ENCODE data around the gene DUSP3. TPM values are rescaled to one million over a fixed set of nuclear protein-coding genes. Genes with fewer than 3 reads are reported as not detected.

Gene DUSP3
- total RNA-seq, 1 experiment from 2014 or later, result 35.5 TPM

GRCh38 chr17:43769426-43769825, 9.4 kb downstream of the DUSP3 start:
- DNase-seq (ENCODE audit: low read depth), result no peak

- no peak for DNase-seq (ENCODE audit: low read depth)
Observed at GRCh38 chr17:43768943-43769342, 9.8 kb downstream of the DUSP3 start.

- no peak for DNase-seq (ENCODE audit: low read depth)
Observed at GRCh38 chr17:43768382-43768781, 10.4 kb downstream of the DUSP3 start.

- no peak for DNase-seq (ENCODE audit: low read depth)
Observed at GRCh38 chr17:43767713-43768059, 11.1 kb downstream of the DUSP3 start.

GRCh38 chr17:43767053-43767712, 11.6 kb downstream of the DUSP3 start:
- no peak for DNase-seq (ENCODE audit: low read depth)

GRCh38 chr17:43766413-43767052, 12.2 kb downstream of the DUSP3 start:
- peak; percentile 24 for DNase-seq (ENCODE audit: low read depth)

GRCh38 chr17:43760254-43760852, 18.4 kb downstream of the DUSP3 start:
- peak; percentile 85 for DNase-seq (ENCODE audit: low read depth)

GRCh38 chr17:43759836-43760235, 18.9 kb downstream of the DUSP3 start:
- no peak for DNase-seq (ENCODE audit: low read depth)

GRCh38 chr17:43758497-43759174, 20.1 kb downstream of the DUSP3 start, which contains the start of gene SOST:
Gene SOST, minus strand, starts transcription at chr17:43758791. Its CDS starts 50 bp downstream, at chr17:43758741.
- DNase-seq (ENCODE audit: low read depth), result no peak

GRCh38 chr17:43758086-43758485, 20.7 kb downstream of the DUSP3 start:
- no peak for DNase-seq (ENCODE audit: low read depth)

GRCh38 chr17:43757171-43757660, 21.6 kb downstream of the DUSP3 start:
- no peak for DNase-seq (ENCODE audit: low read depth)

- no peak for DNase-seq (ENCODE audit: low read depth)
Observed at GRCh38 chr17:43756201-43756600, 22.6 kb downstream of the DUSP3 start.

GRCh38 chr17:43755389-43755875, 23.3 kb downstream of the DUSP3 start:
- no peak for DNase-seq (ENCODE audit: low read depth)

- no peak for DNase-seq (ENCODE audit: low read depth)
Observed at GRCh38 chr17:43754947-43755346, 23.8 kb downstream of the DUSP3 start.

GRCh38 chr17:43753493-43754129, 25.2 kb downstream of the DUSP3 start:
- DNase-seq (ENCODE audit: low read depth), result peak; percentile 86

- no peak for DNase-seq (ENCODE audit: low read depth)
Observed at GRCh38 chr17:43750153-43750552, 28.6 kb downstream of the DUSP3 start.

GRCh38 chr17:43745541-43745940, 33.2 kb downstream of the DUSP3 start:
- no peak for DNase-seq (ENCODE audit: low read depth)

GRCh38 chr17:43741636-43742035, 37.1 kb downstream of the DUSP3 start:
- no peak for DNase-seq (ENCODE audit: low read depth)

GRCh38 chr17:43740541-43740940, 38.2 kb downstream of the DUSP3 start:
- peak; percentile 74 for DNase-seq (ENCODE audit: low read depth)

- DNase-seq (ENCODE audit: low read depth), result no peak
Observed at GRCh38 chr17:43737722-43738121, 41.1 kb downstream of the DUSP3 start.

- DNase-seq (ENCODE audit: low read depth), result no peak
Observed at GRCh38 chr17:43736389-43736788, 42.4 kb downstream of the DUSP3 start.

Data from HT1080 (cell line).